Measurements from ENCODE around the gene WNT11. TPM values are rescaled to one million over a fixed set of nuclear protein-coding genes. Genes with fewer than 3 reads are reported as not detected.

The WNT11 gene
- total RNA-seq, 1 donor from 2014 or later = 11.6 TPM

GRCh38 chr11:76164081-76164480 lies 42.2 kb downstream of the WNT11 start:
- no peak for DNase-seq (ENCODE audit: low spot score)
- no peak for ATAC-seq
- intact Hi-C loops (cut with DNase I) = no loop called here

- intact Hi-C loops (cut with DNase I) = no loop called here
- ATAC-seq (no peak), DNase-seq (ENCODE audit: low spot score) (no peak)
Observed at GRCh38 chr11:76163289-76163880, 42.9 kb downstream of the WNT11 start.

DNA sequence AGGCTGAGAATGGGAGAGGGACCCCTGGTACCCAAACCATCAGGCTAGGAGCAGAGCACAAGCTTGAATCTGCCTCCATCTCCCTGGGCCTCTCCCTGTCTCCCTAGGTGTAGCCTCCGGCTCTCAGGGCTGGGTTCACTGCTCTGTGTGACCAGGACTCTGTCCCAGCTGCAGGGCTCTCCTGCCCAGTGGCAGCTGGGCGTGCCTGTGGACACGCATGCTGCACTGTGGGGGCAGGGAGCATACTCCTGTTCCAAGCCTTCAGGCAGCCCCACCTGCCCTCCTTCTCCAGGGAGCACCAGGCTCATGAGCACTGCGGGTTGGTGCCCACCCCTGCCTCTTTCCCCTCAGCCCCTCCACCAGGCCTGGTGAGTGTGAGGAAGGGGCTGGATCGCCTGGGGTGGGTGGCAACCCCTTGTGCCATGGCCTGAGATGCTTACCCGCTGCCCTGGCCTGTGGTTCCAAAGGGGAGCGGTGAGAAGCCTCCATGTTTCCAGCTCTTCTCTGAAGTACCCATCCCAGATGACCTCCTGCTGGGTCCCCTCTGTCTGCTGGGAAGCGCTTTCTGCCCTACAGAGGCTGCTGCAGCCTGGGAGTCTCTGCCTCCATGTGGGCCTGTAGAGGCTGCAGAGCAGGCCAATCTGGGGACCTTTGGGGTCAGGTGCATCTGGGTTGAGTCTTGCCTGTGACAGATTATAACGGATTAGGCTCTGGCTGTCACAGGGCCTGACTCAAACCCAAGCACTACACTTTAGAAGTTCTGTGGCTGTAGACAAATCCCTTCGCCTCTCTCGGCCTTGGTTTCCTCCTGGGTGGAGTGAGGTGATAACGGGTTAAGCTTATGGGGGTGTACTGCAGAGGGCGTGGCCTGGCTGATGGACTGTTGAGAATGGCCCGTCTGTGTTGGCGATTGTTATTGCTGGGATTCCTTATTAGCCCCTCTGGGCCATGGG lies 43.7 kb downstream of the WNT11 start:
- ATAC-seq (no peak), DNase-seq (ENCODE audit: low spot score) (no peak)
- intact Hi-C loops (cut with DNase I) = no loop called here

DNA sequence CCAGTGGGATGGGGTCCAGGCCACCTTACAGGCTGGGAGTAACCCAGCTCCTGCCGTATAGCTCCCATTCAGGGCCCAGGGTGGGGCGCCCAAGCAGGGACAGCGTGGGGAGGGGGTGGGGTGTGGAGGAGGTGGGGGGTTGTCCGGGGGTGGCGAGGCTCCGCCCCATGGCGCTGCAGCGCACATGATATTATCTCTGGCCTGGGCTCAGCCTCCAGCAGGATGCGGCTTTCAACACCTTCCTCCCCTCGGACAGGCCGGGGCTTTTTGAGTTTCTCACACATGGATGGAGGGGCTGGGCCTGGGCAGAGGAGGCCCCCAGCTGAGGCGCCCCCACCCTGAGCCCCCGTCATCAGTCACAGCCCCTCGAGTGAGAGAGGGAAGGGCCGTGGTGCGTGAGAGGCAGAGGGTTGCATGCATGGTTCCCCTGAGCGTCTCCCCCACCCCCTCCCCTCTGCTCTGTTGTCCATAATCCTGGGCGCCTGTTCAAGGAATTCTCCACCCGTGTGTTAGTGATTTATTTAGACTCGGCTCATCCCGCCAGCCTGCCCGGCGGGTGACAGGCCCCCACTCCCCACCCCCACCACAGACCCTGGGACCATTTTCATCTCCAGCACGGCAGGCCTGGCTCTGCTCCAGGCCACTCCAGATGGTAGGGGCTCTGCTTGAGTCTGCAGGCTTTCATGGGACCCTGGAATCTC lies 44.9 kb downstream of the WNT11 start:
- ATAC-seq = peak; percentile 86
- no peak for DNase-seq (ENCODE audit: low spot score)
- intact Hi-C loops (cut with DNase I) = no loop called here

- ATAC-seq (no peak), DNase-seq (ENCODE audit: low spot score) (no peak)
- intact Hi-C loops (cut with DNase I) = no loop called here
Observed at GRCh38 chr11:76160856-76161255, 45.4 kb downstream of the WNT11 start.

DNA sequence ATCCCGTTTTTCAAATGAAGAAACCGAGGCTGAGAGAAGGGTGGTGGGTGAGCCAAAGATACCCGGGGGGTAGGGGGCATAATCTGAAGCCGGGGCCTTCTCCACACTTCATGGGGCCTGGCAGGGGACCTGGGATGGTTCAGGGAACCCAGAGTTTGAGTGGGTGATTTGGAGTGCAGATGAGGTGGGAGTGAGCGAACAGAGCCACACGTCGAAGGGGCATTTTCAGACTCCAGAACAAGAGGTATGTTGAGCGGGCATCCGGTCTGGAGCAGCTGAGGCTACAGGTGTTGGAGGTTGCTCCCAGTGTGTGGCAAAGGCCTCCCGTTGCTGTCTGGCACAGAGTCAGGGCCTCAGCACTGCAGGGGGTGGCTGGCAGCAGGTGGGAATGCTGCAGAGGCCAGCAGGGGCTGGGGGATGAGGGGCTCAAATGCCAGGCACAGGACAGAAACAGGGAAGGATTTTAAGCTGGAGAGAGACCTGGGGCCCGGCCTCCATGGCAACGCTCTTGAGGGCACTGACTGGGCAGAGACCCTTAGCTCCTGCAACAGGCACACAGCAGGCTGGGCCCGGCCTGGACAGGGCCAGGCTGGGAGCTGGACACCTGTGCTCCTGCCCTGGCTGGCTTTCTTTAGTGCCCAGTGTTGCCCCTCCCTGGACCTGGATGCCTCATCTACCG lies 46.2 kb downstream of the WNT11 start:
- intact Hi-C loops (cut with DNase I) = no loop called here
- DNase-seq (ENCODE audit: low spot score) (no peak), ATAC-seq (no peak)

- ATAC-seq (no peak), DNase-seq (ENCODE audit: low spot score) (no peak)
- intact Hi-C loops (cut with DNase I) = no loop called here
Observed at GRCh38 chr11:76159303-76159937, 46.9 kb downstream of the WNT11 start.

GRCh38 chr11:76158394-76159302 lies 47.7 kb downstream of the WNT11 start:
- intact Hi-C loops (cut with DNase I) = no loop called here
- DNase-seq (ENCODE audit: low spot score) = no peak
- no peak for ATAC-seq

- intact Hi-C loops (cut with DNase I) = no loop called here
- DNase-seq (ENCODE audit: low spot score) (no peak), ATAC-seq (no peak)
Observed at GRCh38 chr11:76157891-76158290, 48.4 kb downstream of the WNT11 start.

DNA sequence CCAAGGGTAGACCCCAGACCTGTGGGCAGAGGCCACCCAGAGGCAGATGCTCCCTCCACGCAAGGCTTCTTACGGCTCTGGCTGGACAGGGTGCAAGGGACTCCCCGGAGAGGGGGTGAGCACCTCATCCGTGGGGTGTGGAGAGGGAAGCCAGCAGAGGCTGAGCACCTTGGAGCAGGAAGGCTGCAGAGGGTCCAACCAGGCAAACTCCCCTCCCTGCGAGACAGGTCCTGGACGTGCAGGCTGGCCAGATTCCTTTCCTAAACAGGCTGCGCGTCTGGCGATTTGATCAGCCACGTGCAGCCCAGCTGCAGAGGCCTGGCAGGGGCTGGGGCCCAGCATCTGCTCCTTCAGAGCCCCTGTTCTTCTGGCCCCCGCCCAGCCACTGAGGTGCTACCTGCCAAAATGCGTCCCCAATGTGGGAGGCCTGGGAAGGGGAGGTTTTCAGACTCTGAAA lies 49.3 kb downstream of the WNT11 start:
- ATAC-seq (no peak), DNase-seq (ENCODE audit: low spot score) (peak; percentile 49)
- intact Hi-C loops (cut with DNase I) = no loop called here

- DNase-seq (ENCODE audit: low spot score) = peak; percentile 27
- intact Hi-C loops (cut with DNase I) = no loop called here
- no peak for ATAC-seq
Observed at GRCh38 chr11:76155500-76156227, 50.6 kb downstream of the WNT11 start.

DNA sequence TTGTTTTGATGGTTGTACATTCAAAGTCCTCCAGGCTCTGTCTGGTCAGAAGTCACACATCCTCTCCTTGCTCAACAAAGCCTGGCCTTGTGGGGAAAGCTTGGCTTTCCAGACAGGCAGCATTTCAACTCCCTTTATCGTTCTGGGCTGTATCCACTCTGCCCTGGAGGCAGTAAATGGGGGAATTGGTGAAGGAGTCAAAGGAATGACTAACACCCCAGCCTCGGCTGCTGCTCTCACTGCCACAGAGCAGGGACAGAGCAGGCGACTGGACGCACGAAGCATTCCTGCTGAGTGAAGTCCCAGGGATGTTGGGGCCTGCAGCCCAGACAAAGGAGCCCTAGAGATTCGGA lies 52.8 kb downstream of the WNT11 start:
- intact Hi-C loops (cut with DNase I) = loop anchor here (5.0 kb wide), 2 partner anchors 256 to 924 kb away; no protein-coding TSS in a partner anchor
- peak; percentile 44 for ATAC-seq
- no peak for DNase-seq (ENCODE audit: low spot score)

DNA sequence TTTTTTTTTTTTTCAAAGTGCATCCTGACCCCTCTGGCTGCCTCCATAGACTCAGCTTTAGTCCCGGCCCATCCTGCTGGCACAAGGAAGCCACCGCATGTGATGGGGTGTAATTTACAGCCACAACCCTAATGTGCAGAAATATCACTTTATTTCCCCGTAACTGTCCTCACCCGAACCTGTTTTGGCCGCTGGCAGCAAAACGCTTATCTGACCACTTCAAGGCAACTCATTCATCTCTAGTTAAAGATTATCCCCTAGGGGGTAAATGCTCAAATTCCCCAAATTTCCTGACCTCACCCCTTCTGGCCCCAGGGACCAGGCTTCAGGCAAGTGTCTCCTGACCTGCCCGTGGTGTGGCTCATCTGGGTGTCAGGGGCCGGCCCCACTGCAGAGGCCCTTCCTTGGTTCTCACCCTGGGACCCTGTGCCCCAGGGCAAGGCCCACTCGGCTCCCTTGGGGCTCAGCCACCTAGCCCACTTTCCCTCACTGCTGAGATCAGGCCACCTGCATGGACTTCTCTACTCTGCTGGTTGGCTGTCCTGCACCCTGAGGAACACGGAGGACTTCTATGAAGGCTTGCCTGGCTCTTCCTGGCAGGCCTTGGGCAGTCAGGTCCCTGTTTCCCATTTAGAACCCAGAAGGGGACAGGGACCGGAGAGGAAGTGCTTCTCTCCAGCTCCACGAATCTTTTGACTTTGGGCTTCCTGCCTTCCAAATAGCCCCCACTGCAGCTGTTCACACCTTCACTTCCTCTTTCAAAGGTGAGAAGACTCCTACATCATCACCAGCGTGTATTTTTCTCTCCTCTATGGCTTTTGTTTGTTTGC lies 53.3 kb downstream of the WNT11 start:
- intact Hi-C loops (cut with DNase I) = loop anchor here (5.0 kb wide), 2 partner anchors 256 to 924 kb away; no protein-coding TSS in a partner anchor
- no peak for DNase-seq (ENCODE audit: low spot score)

GRCh38 chr11:76152086-76152681 lies 54.1 kb downstream of the WNT11 start:
- intact Hi-C loops (cut with DNase I) = loop anchor here (5.0 kb wide), 2 partner anchors 255 to 925 kb away; no protein-coding TSS in a partner anchor
- peak; percentile 95 for DNase-seq (ENCODE audit: low spot score)
- peak; percentile 95 for ATAC-seq

More for the DNA sequence above, 53.3 kb downstream of the WNT11 start:
- peak; percentile 36 for ATAC-seq

GRCh38 chr11:76151556-76152085 lies 54.7 kb downstream of the WNT11 start:
- no peak for DNase-seq (ENCODE audit: low spot score)
- intact Hi-C loops (cut with DNase I) = loop anchor here (5.0 kb wide), 2 partner anchors 254 to 926 kb away; no protein-coding TSS in a partner anchor
- ATAC-seq = no peak
